Pancreas (tissue), 10 donors: ENCODE results near the gene MTMR2. TPM values are rescaled to one million over a fixed set of nuclear protein-coding genes. Genes with fewer than 3 reads are reported as not detected.
"Not testable (repeated sequence)": the region's sequence is repeated elsewhere in the genome, so short reads cannot be mapped to it uniquely, and the experiment has no call there.

Experiments
- ATAC-seq, 4 donors: fragments of 200-7000 bp; cut with Tn5 transposase; one replicate each; pipeline versions ENCODE4 v1.8.0 to v1.9.1; 2020; ENCODE audit warnings: mild to moderate bottlenecking in 4 of 4, moderate library complexity in 4 of 4
- DNase-seq, 6 donors: peaks; one replicate each; pipeline ENCODE4 v3.0.0-alpha.2; 2020
- FAIRE-seq: peaks from 2 replicates; lab custom pipeline; 2012; peaks lifted over from hg19 to GRCh38; lab: Jason Lieb, UNC
- H3K27ac ChIP-seq, 4 donors: fragments of 200-600 bp; sonication (generic); 1 replicate in 3 of 4; 2 replicates in 1 of 4; pipeline versions ENCODE4 v1.5.0 to v1.8.0; 2020
- H3K27me3 ChIP-seq, 4 donors: fragments of 200-600 bp; one replicate each; pipeline ENCODE4 v1.8.0; 2021
- H3K36me3 ChIP-seq, 3 donors: fragments of 200-600 bp; sonication (generic) in 1 of 3; one replicate each; pipeline versions ENCODE4 v1.5.0 to v1.8.0; 2020 to 2021
- H3K4me1 ChIP-seq, 3 donors: fragments of 200-600 bp; one replicate each; pipeline ENCODE4 v1.8.0; 2021
- H3K4me3 ChIP-seq, 4 donors: fragments of 200-600 bp; sonication (generic) in 2 of 4; one replicate each; pipeline versions ENCODE4 v1.5.0 to v1.8.0; 2020 to 2021
- H3K9me3 ChIP-seq, 4 donors: fragments of 200-600 bp; one replicate each; pipeline ENCODE4 v1.8.0; 2021
- WGBS, 2 donors: extraction: QIAGEN DNeasy Blood & Tissue Kit; methylation state at CpG; one replicate each; pipeline ENCODE4 v1.1.7; 2013; 5-methylcytosine and 5-hydroxymethylcytosine counted together
- intact Hi-C, 3 donors: fragments of 100-400 bp; cut with DNase I; formaldehyde crosslinking; loops; one replicate each; pipeline versions ENCODE4 v1.11.1 to v1.14.2; 2022
- polyA plus RNA-seq, 2 donors: library from polyadenylated mRNA; stranded (reverse); fragments of 200-250 nt; gene quantifications; one replicate each; pipeline ENCODE4 v1.2.3, GENCODE V29; 2013
- total RNA-seq, 6 donors: library from RNA; stranded (reverse); fragmentation: NEBNext Ultra II Directional in 4 of 6; extraction: Animal tissue kit (Norgen Biotek cat#: 25700) in 4 of 6; gene quantifications; one replicate each; pipeline versions ENCODE4 v1.2.1 to v1.2.4, GENCODE V29; 2021 to 2023
- TF ChIP-seq, protein P1 (sequence below), 4 donors: fragments of 200-600 bp; sonication (generic) in 3 of 4; IDR thresholded peaks; one replicate each; pipeline versions ENCODE4 v1.5.0 to v1.8.0; 2021; ENCODE audit warnings: antibody characterized with exemption in 4 of 4
- donor health status: healthy with polysubstance abuse.
- donor health status: DM: no; HTN: no; CAD: no; lungs with moderate emphysema.
- donor health status: DM: no; HTN: no; CAD: no.
- donor health status: control.
- donor health status: control.
- donor health status: Bipolar disorder and iron deficiency.
- donor health status: DM: yes; HTN: yes; CAD: no.
- donor health status: DM: no; HTN: no; CAD: no.
- donor health status: DM: no; HTN: no; CAD: no.
- donor health status: DM: yes; HTN: yes; CAD: no.

MTMR2 gene
- total and polyA plus RNA-seq, 8 donors, result 5.1 to 14.4 (median 9.8) TPM

DNA sequence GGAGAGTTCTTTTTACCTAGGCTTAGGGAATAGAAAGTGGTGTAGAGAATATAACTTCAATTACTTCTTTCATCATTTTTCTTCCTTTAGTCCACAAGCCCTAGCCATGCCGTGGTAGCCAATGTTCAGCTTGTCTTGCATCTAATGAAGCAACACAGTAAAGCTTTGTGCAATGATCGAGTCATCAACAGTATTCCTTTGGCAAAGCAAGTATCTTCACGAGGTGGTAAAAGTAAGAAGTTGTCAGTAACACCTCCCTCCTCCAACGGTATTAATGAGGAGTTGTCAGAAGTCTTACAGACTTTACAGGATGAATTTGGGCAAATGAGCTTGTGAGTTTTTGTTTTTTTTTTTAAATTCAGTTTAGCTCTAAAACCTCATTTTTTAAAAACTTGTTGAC, 96.2 kb downstream of the MTMR2 start:
- no peak overlapping the region for H3K4me3 ChIP-seq
- H3K27me3 ChIP-seq, result no peaks in the 10 kb centered on the region
- H3K9me3 ChIP-seq, result no peaks in the 10 kb centered on the region
- no peak for DNase-seq
- H3K4me1 ChIP-seq, result no peaks in the 10 kb centered on the region
- 88 to 91% methylated on average over 4 of the region's 4 CpGs for WGBS, 2 donors
- H3K36me3 ChIP-seq, result peaks cover 0 to 34% (median 0%) of the 10 kb centered on the region in 3 donors
- no peak overlapping the region for H3K27ac ChIP-seq
- no peak for FAIRE-seq
- TF ChIP-seq, protein P1, sequence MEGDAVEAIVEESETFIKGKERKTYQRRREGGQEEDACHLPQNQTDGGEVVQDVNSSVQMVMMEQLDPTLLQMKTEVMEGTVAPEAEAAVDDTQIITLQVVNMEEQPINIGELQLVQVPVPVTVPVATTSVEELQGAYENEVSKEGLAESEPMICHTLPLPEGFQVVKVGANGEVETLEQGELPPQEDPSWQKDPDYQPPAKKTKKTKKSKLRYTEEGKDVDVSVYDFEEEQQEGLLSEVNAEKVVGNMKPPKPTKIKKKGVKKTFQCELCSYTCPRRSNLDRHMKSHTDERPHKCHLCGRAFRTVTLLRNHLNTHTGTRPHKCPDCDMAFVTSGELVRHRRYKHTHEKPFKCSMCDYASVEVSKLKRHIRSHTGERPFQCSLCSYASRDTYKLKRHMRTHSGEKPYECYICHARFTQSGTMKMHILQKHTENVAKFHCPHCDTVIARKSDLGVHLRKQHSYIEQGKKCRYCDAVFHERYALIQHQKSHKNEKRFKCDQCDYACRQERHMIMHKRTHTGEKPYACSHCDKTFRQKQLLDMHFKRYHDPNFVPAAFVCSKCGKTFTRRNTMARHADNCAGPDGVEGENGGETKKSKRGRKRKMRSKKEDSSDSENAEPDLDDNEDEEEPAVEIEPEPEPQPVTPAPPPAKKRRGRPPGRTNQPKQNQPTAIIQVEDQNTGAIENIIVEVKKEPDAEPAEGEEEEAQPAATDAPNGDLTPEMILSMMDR (IDR thresholded peaks at IDR 0.05), result no peak
- intact Hi-C loops, result no loop called here
- no peak for ATAC-seq

DNA sequence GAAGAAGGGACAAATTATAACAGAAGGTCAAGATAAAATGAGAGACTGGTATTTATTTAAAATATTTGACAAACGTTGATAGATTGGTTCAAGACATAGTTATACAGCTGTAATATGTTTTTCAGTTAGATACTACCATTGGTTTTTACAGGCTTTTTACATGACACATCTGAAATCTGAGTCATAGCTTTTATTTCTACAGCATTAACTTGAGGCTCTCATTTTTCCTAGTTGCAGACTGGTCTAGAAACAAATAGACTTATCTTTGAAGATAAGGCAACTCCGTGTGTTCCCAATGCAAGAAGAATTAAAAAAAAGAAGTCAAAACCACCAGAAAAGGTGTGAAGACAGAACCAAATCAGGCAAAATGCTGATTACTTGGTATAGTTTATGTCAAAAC, 102.3 kb downstream of the MTMR2 start:
- 33 to 37% methylated on average over 2 of the region's 2 CpGs for WGBS, 2 donors
- no peak for DNase-seq
- peak in 3 of 4 donors; percentile 46 to 68 (median 55) for ATAC-seq
- H3K27me3 ChIP-seq, result no peaks in the 10 kb centered on the region
- FAIRE-seq, result no peak
- H3K36me3 ChIP-seq, result peaks cover 0 to 16% (median 0%) of the 10 kb centered on the region in 3 donors
- peaks cover 0 to 6% (median 0%) of the 10 kb centered on the region in 3 donors for H3K4me1 ChIP-seq
- no peak overlapping the region for H3K4me3 ChIP-seq
- TF ChIP-seq, protein P1 (IDR thresholded peaks at IDR 0.05), result no peak
- H3K9me3 ChIP-seq, result no peaks in the 10 kb centered on the region
- intact Hi-C loops, result no loop called here
- H3K27ac ChIP-seq, result no peak overlapping the region

DNA sequence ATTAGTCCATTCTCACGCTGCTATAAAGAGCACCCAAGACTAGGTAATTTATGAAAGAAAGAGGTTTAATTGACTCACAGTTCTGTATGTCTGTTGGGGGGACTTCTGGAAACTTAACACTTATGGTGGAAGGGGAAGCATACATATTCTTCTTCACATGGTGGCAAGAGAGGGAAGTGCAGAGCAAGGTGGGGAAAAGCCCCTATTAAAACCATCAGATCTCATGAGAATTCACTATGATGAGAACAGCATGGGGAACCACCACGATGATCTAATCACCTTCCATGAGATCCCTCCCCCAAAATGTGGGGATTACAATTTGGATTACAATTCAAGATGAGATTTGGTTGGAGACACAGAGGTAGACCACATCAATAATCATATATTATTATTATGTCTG, 107.9 kb downstream of the MTMR2 start:
- Histone ChIP-seq H3K27me3 (no peaks in the 10 kb centered on the region), H3K9me3 (no peaks in the 10 kb centered on the region), H3K36me3 (peaks cover 0 to 13% (median 0%) of the 10 kb centered on the region in 3 donors), H3K27ac (no peak overlapping the region), H3K4me1 (no peaks in the 10 kb centered on the region), H3K4me3 (no peak overlapping the region)
- TF ChIP-seq, protein P1 (IDR thresholded peaks at IDR 0.05), result no peak
- WGBS, 2 donors, result 94 to 100% methylated on average over 2 of the region's 2 CpGs
- intact Hi-C loops, result no loop called here
- no peak for DNase-seq
- FAIRE-seq, result no peak
- ATAC-seq, result no peak

DNA sequence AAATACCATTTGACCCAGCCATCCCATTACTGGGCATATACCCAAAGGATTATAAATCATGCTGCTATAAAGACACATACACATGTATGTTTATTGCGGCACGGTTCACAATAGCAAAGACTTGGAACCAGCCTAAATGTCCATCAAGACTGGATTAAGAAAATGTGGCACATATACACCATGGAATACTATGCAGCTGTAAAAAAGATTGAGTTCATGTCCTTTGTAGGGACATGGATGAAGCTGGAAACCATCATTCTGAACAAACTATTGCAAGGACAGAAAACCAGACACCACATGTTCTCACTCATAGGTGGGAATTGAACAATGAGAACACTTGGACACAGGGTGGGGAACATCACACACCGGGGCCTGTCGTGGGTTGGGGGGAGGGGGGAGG, 112.9 kb downstream of the MTMR2 start:
- H3K4me3 ChIP-seq, H3K27me3 ChIP-seq, intact Hi-C loops, FAIRE-seq, ATAC-seq, H3K4me1 ChIP-seq, H3K9me3 ChIP-seq, H3K36me3 ChIP-seq, H3K27ac ChIP-seq, DNase-seq: not testable (repeated sequence)
- 99 to 100% methylated on average over 4 of the region's 4 CpGs for WGBS, 2 donors

DNA sequence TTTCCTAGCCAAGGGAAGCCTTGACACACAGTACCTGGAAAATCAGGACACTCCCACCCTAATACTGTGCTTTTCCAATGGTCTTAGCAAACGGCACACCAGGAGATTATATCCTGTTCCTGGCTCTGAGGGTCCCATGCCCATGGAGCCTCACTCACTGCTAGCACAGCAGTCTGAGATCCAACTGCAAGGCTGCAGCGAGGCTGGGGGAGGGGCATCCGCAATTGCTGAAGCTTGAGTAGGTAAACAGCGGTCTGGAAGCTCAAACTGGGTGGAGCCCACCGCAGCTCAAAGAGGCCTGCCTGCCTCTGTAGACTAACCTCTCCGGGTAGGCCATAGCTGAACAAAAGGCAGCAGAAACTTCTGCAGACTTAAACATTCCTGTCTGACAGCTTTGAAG, 117.4 kb downstream of the MTMR2 start:
- H3K4me1 ChIP-seq, FAIRE-seq, H3K36me3 ChIP-seq, DNase-seq, H3K27ac ChIP-seq, ATAC-seq, H3K27me3 ChIP-seq, intact Hi-C loops, H3K4me3 ChIP-seq, H3K9me3 ChIP-seq: not testable (repeated sequence)
- 97% methylated on average over 6 of the region's 6 CpGs for WGBS, 2 donors

DNA sequence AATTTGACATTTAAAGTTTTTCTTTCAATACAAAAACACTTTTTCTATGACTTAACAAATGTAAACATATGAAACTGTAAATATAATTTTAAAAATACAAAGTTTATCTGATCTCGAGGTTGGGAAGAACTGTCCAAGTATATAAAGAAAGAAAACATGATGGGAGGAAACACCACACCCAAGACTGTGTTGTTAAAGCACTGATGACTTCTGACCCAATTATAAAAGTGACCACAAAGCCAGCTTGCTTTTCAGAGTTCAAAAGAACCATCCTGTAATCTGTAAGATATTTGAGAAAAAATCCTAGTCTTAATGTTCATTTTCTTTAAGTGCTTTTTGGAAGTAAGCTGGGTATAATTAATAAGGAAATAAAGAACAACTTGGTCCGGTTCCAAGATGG, 118.0 kb downstream of the MTMR2 start:
- Histone ChIP-seq H3K4me1 (no peaks in the 10 kb centered on the region), H3K9me3 (no peaks in the 10 kb centered on the region), H3K27ac (no peak overlapping the region), H3K36me3 (peaks cover 0 to 13% (median 0%) of the 10 kb centered on the region in 3 donors), H3K4me3 (no peak overlapping the region), H3K27me3 (no peaks in the 10 kb centered on the region)
- DNase-seq, result no peak
- FAIRE-seq, result no peak
- TF ChIP-seq, protein P1 (IDR thresholded peaks at IDR 0.05), result no peak
- intact Hi-C loops, result no loop called here
- 83 to 92% methylated on average over 2 of the region's 2 CpGs for WGBS, 2 donors
- ATAC-seq, result no peak
